Stimulated activated CD8-positive, alpha-beta memory T cell treated with anti-CD3 and anti-CD28 coated beads, Interleukin-12 subunit alpha, Interleukin-12 subunit beta, amount 100 ng/mL, for 24 hours (primary cell): Measurements from ENCODE around the gene TBPL2.
"Not testable (repeated sequence)": the region's sequence is repeated elsewhere in the genome, so short reads cannot be mapped to it uniquely, and the experiment has no call there.

Source experiments
- DNase-seq: peaks from one replicate; pipeline ENCODE4 v3.0.0-alpha.2; 2020; ENCODE audit errors: extremely low read depth

The TBPL2 gene

GRCh38 chr14:55441286-55441685, 870 bp upstream of the TBPL2 start:
- no peak for DNase-seq

- no peak for DNase-seq
Observed at GRCh38 chr14:55438066-55438683, 2.2 kb downstream of the TBPL2 start.

GRCh38 chr14:55436931-55437330, 3.5 kb downstream of the TBPL2 start:
- DNase-seq: no peak

- no peak for DNase-seq
Observed at GRCh38 chr14:55436519-55436918, 3.9 kb downstream of the TBPL2 start.

GRCh38 chr14:55434805-55435174, 5.6 kb downstream of the TBPL2 start:
- no peak for DNase-seq

- no peak for DNase-seq
Observed at GRCh38 chr14:55433880-55434804, 6.3 kb downstream of the TBPL2 start.

GRCh38 chr14:55432628-55433027, 7.8 kb downstream of the TBPL2 start:
- no peak for DNase-seq

- DNase-seq: no peak
Observed at GRCh38 chr14:55430024-55430690, 10.3 kb downstream of the TBPL2 start.

GRCh38 chr14:55427439-55427838, 13.0 kb downstream of the TBPL2 start:
- no peak for DNase-seq

GRCh38 chr14:55426891-55427290, 13.5 kb downstream of the TBPL2 start:
- no peak for DNase-seq

- DNase-seq: no peak
Observed at GRCh38 chr14:55425091-55425490, 15.3 kb downstream of the TBPL2 start.

- no peak for DNase-seq
Observed at GRCh38 chr14:55423969-55424368, 16.4 kb downstream of the TBPL2 start.

GRCh38 chr14:55422338-55422737, 18.1 kb downstream of the TBPL2 start:
- not testable (repeated sequence) for DNase-seq

- DNase-seq: no peak
Observed at GRCh38 chr14:55419663-55420062, 20.8 kb downstream of the TBPL2 start.

- DNase-seq: no peak
Observed at GRCh38 chr14:55418411-55418810, 22.0 kb downstream of the TBPL2 start.

GRCh38 chr14:55417955-55418354, 22.5 kb downstream of the TBPL2 start:
- no peak for DNase-seq

- no peak for DNase-seq
Observed at GRCh38 chr14:55416866-55417265, 23.6 kb downstream of the TBPL2 start.

GRCh38 chr14:55414551-55414950, 25.9 kb downstream of the TBPL2 start:
- DNase-seq: no peak

GRCh38 chr14:55412676-55413075, 27.7 kb downstream of the TBPL2 start:
- DNase-seq: no peak

GRCh38 chr14:55411426-55412389, 28.7 kb downstream of the TBPL2 start, which contains the start of gene ATG14:
TSS of gene ATG14 (minus strand) at chr14:55411830. CDS start at chr14:55411822, 8 bp downstream.
- DNase-seq: peak; percentile 47

- no peak for DNase-seq
Observed at GRCh38 chr14:55410876-55411275, 29.5 kb downstream of the TBPL2 start.
